ENCODE measurements around the gene VEGFA. TPM values are rescaled to one million over a fixed set of nuclear protein-coding genes. Genes with fewer than 3 reads are reported as not detected.

VEGFA gene
- total and polyA plus RNA-seq, 2 of the 8 experiments (the other 6 are each of a cell fraction or from before 2014, with no cell fraction given), result 42.2 to 58.5 TPM

DNA sequence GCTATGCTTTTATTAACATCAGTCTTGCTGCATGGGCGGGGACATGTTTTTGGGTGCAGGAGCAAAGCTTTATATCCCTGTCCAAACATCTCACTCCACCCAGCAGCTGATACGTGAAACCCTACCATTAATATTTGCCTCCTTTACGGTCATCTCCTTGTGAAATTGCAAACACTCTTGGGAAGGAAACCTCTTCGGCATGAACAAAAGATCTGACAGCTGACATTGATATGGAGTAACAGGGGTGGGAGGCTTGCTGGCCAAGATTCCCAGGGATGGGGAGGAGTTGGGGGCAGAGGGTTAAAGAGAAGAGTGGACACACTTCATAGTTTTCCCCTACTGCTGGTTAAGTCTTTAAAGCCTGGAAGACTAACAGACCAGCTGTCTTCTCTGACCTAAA is 22.2 kb upstream of the VEGFA start:
- H3K9ac ChIP-seq (replicated peaks in 1 of 4; ENCODE audit: extremely low read depth in 1 of 4, low read depth in 3 of 4, low read length in 3 of 4), result no peak overlapping the region
- no peak overlapping the region for H4K91ac ChIP-seq (replicated peaks; ENCODE audit: insufficient read length, low read length)
- no peaks in the 10 kb centered on the region for H3K79me2 ChIP-seq (ENCODE audit: control insufficient read depth in 1 of 2, insufficient read depth in 2 of 2, low read length in 2 of 2)
- H2BK120ac ChIP-seq (replicated peaks; ENCODE audit: low read depth, low read length), result no peak overlapping the region
- no peak overlapping the region for H4K8ac ChIP-seq (ENCODE audit: extremely low read depth, insufficient read depth, low read length)
- no peak overlapping the region for H2BK15ac ChIP-seq (ENCODE audit: low read length)
- peaks cover 0 to 10% (median 3%) of the 10 kb centered on the region in 4 experiments; a peak in 4 of 7 replicates for H3K4me1 ChIP-seq (replicated peaks in 1 of 4; ENCODE audit: control insufficient read depth in 3 of 4, insufficient read depth in 4 of 4, low read length in 3 of 4)
- H3K27ac ChIP-seq (ENCODE audit: low read depth, low read length), result no peak overlapping the region
- no peak overlapping the region for H3K4me3 ChIP-seq (ENCODE audit: extremely low read depth in 1 of 4, insufficient read depth in 2 of 4, low read depth in 3 of 4, low read length in 4 of 4)
- H3K18ac ChIP-seq (ENCODE audit: extremely low read depth, low read length), result no peak overlapping the region
- no peak overlapping the region for H3K4me2 ChIP-seq (ENCODE audit: insufficient read depth in 1 of 2, low read depth in 2 of 2, low read length in 2 of 2)
- 87% methylated on average over 4 of the region's 4 CpGs; no CpG with 5 or more reads in 1 of the 2 experiments for WGBS, 2 experiments (ENCODE audit: extremely low coverage in 1 of 2, insufficient coverage in 1 of 2, insufficient read length in 1 of 2, insufficient replicate concordance in 2 of 2, low coverage in 1 of 2, low lambda C conversion rate in 2 of 2, missing lambda C conversion rate in 1 of 2)
- no peak overlapping the region for H3K23ac ChIP-seq (ENCODE audit: insufficient read length)
- H3K9me3 ChIP-seq (ENCODE audit: insufficient read depth in 2 of 2, low read depth in 1 of 2, low read length in 1 of 2), result no peaks in the 10 kb centered on the region
- no peaks in the 10 kb centered on the region for H3K27me3 ChIP-seq (replicated peaks in 1 of 4; ENCODE audit: control insufficient read depth in 3 of 4, extremely low read depth in 1 of 4, insufficient read depth in 3 of 4, low read length in 3 of 4)
- H3K56ac ChIP-seq (replicated peaks; ENCODE audit: insufficient read length, low read depth, low read length), result no peak overlapping the region
- DNase-seq (ENCODE audit: low read depth in 1 of 2, low spot score in 2 of 2) (peak in 1 of 2 experiments; percentile 16), FAIRE-seq (no peak)
- no peak overlapping the region for H4K5ac ChIP-seq (ENCODE audit: insufficient read length, low read depth, low read length)
- no peak overlapping the region for H3K4ac ChIP-seq (replicated peaks; ENCODE audit: insufficient read length, low read depth, low read length)
- no peak for TF ChIP-seq CREB1 (IDR thresholded peaks at IDR 0.05)
- TF ChIP-seq FOSL1 (IDR thresholded peaks at IDR 0.05; ENCODE audit: insufficient read depth, low read depth, low read length), result no peak
- TF ChIP-seq TAF1 (IDR thresholded peaks at IDR 0.05; ENCODE audit: low read depth, low read length), result no peak
- no peak for TF ChIP-seq GABPA (IDR thresholded peaks at IDR 0.05; ENCODE audit: borderline replicate concordance, insufficient read depth, low read length)
- CTCF ChIA-PET (ENCODE audit: partially characterized antibody), result interaction anchor here (1.1 to 8.3 kb wide), 7 partner anchors 8 to 316 kb away, joined by 3 to 137 read pairs (median 12); partner anchors contain the start of gene VEGFA
- POLR2A ChIA-PET (ENCODE audit: partially characterized antibody), result interaction anchor here (0.9 kb wide), 1 partner anchor 14 kb away, joined by 4 read pairs; no protein-coding TSS in a partner anchor
- no peak overlapping the region for H3K14ac ChIP-seq (ENCODE audit: insufficient read length)
- H2BK12ac ChIP-seq (ENCODE audit: low read depth, low read length), result no peak overlapping the region
- no peak overlapping the region for H2AFZ ChIP-seq (ENCODE audit: low read length)
- H4K20me1 ChIP-seq (replicated peaks in 1 of 2; ENCODE audit: control insufficient read depth in 1 of 2, insufficient read depth in 2 of 2, low read length in 2 of 2), result no peaks in the 10 kb centered on the region
- no peaks in the 10 kb centered on the region for H3K36me3 ChIP-seq (ENCODE audit: control insufficient read depth in 2 of 4, insufficient read depth in 4 of 4, low read length in 3 of 4)
- H3K79me1 ChIP-seq (ENCODE audit: low read depth, low read length), result no peaks in the 10 kb centered on the region
- no peak overlapping the region for H2BK5ac ChIP-seq (ENCODE audit: low read depth, low read length)
- H3K23me2 ChIP-seq (ENCODE audit: low read depth, low read length), result no peaks in the 10 kb centered on the region; the same call in 1 of the 2 replicates
- H2BK20ac ChIP-seq (ENCODE audit: low read length), result no peak overlapping the region
- no peak overlapping the region for H2AK5ac ChIP-seq (ENCODE audit: low read depth, low read length)
